Measurements from ENCODE around the gene CUX1. TPM values are rescaled to one million over a fixed set of nuclear protein-coding genes. Genes with fewer than 3 reads are reported as not detected.

The CUX1 gene
- total and polyA plus RNA-seq, 9 donors: 42.2 to 151 (median 126) TPM

DNA sequence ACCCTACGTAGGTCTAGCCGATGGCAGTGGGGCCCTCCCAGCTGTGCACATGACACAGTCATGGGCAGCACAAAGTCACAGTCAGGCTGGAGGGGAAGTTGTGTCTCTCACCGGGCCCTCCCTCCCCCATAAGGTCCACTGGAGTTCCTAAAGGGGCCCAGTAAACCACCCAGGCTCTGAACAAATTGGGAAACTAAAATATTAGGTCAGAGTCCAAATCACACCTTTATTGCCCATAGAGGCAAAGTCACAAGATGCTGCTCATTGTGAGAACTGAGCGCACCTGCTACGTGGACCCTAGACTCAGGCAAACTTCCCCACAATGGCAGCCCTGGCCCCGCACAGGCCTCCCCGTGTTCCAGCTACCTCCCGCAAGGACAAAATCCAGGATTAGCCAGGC, 424.0 kb downstream of the CUX1 start:
- Histone ChIP-seq H3K27ac (no peak overlapping the region), H3K9me3 (no peaks in the 10 kb centered on the region), H3K4me3 (no peak overlapping the region), H3K27me3 (no peaks in the 10 kb centered on the region), H3K36me3 (no peaks in the 10 kb centered on the region), H3K4me1 (ENCODE audit: insufficient read depth) (no peaks in the 10 kb centered on the region)
- no peak for TF ChIP-seq POLR2A (IDR thresholded peaks at IDR 0.05)
- no peak for TF ChIP-seq EP300 (IDR thresholded peaks at IDR 0.05)
- TF ChIP-seq, protein P1, sequence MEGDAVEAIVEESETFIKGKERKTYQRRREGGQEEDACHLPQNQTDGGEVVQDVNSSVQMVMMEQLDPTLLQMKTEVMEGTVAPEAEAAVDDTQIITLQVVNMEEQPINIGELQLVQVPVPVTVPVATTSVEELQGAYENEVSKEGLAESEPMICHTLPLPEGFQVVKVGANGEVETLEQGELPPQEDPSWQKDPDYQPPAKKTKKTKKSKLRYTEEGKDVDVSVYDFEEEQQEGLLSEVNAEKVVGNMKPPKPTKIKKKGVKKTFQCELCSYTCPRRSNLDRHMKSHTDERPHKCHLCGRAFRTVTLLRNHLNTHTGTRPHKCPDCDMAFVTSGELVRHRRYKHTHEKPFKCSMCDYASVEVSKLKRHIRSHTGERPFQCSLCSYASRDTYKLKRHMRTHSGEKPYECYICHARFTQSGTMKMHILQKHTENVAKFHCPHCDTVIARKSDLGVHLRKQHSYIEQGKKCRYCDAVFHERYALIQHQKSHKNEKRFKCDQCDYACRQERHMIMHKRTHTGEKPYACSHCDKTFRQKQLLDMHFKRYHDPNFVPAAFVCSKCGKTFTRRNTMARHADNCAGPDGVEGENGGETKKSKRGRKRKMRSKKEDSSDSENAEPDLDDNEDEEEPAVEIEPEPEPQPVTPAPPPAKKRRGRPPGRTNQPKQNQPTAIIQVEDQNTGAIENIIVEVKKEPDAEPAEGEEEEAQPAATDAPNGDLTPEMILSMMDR (IDR thresholded peaks at IDR 0.05): no peak
- WGBS, 3 donors: 92 to 96% (median 93%) methylated on average over 8 of the region's 8 CpGs
- intact Hi-C loops (cut with DNase I): no loop called here
- DNase-seq: no peak

DNA sequence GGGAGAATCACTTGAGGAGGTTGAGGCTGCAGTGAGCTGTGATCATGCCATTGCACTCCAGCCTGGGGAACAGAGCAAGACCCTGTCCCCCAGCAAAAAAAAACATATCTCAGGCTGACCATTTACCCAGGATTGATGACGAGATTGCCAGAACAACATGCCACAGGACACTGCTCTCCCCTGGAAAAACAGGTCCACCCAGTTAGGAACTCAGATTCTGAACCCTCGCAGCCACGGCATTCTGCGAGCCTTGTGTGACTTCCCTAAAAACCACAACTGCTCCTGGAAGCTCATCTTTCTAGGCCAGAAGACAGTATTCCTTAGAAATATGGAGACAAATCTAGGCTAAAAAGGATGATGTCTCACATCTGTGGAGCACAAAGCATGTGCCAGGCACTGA, 427.2 kb downstream of the CUX1 start:
- Histone ChIP-seq H3K36me3 (no peaks in the 10 kb centered on the region), H3K4me1 (ENCODE audit: insufficient read depth) (no peaks in the 10 kb centered on the region), H3K27me3 (no peaks in the 10 kb centered on the region), H3K27ac (no peak overlapping the region), H3K4me3 (no peak overlapping the region), H3K9me3 (no peaks in the 10 kb centered on the region)
- DNase-seq: no peak
- intact Hi-C loops (cut with DNase I): no loop called here
- WGBS, 3 donors: 79 to 93% (median 88%) methylated on average over 4 of the region's 4 CpGs
- TF ChIP-seq, protein P1 (IDR thresholded peaks at IDR 0.05): no peak
- TF ChIP-seq POLR2A (IDR thresholded peaks at IDR 0.05) (no peak), EP300 (IDR thresholded peaks at IDR 0.05) (no peak)

DNA sequence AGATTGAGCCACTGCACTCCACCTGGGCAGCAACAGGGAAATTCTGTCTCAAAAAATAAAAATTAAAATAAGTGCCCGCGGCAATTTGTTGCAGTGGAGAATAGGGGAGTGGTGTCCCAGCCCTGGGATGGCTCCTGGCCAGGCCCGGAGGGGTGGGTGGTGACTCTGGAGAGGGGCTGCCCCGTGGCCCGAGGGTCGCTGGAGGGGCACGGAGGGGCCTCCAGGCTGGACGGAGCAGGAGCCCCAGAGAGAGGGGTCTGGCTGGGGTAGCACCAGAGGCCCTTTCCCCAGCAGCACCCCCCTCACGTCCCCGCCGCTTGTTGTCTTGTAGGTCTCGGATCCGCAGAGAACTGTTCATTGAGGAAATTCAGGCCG, 430.6 kb downstream of the CUX1 start:
- Histone ChIP-seq H3K4me3 (no peak overlapping the region), H3K27me3 (no peaks in the 10 kb centered on the region), H3K9me3 (no peaks in the 10 kb centered on the region), H3K36me3 (no peaks in the 10 kb centered on the region), H3K4me1 (ENCODE audit: insufficient read depth) (no peaks in the 10 kb centered on the region), H3K27ac (no peak overlapping the region)
- intact Hi-C loops (cut with DNase I): no loop called here
- WGBS, 3 donors: 86 to 92% (median 91%) methylated on average over 14 of the region's 14 CpGs
- DNase-seq: no peak
- TF ChIP-seq POLR2A (IDR thresholded peaks at IDR 0.05): no peak
- TF ChIP-seq EP300 (IDR thresholded peaks at IDR 0.05): no peak
- TF ChIP-seq, protein P1 (IDR thresholded peaks at IDR 0.05): no peak

DNA sequence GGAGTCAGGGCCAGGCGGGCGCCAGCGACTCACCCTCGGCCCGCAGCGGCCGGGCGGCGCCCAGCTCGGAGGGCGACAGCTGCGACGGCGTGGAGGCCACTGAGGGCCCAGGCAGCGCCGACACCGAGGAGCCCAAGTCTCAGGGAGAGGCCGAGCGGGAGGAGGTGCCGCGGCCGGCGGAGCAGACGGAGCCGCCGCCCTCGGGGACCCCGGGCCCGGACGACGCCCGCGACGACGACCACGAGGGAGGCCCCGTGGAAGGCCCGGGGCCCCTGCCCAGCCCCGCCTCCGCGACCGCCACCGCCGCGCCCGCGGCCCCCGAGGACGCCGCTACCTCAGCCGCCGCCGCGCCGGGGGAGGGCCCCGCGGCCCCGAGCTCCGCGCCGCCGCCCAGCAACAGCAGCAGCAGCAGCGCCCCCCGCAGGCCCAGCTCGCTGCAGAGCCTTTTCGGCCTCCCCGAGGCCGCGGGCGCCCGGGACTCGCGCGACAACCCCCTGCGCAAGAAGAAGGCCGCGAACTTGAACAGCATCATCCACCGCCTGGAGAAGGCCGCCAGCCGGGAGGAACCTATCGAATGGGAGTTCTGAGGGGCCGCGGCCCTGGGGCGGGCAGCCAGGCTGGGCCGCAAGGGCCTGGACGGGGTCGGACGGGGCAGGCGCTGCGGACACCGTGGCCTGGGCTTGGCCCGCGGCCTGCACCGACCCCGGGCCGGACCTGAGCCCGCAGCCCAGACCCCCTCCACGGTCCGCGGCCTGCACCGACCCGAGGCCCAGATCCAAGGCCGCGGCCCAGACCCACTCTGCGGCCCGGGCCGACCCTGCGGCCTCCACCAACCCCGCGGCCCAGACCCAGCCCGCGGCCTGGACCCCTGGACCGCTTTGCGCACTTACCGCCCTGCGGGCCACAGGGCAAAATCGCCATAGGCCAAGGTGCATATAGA, 431.3 kb downstream of the CUX1 start:
- H3K36me3 ChIP-seq: no peaks in the 10 kb centered on the region
- no peak for DNase-seq
- TF ChIP-seq, protein P1 (IDR thresholded peaks at IDR 0.05): no peak
- no peak for TF ChIP-seq POLR2A (IDR thresholded peaks at IDR 0.05)
- no peak for TF ChIP-seq EP300 (IDR thresholded peaks at IDR 0.05)
- intact Hi-C loops (cut with DNase I): no loop called here
- H3K27ac ChIP-seq: no peak overlapping the region
- no peaks in the 10 kb centered on the region for H3K27me3 ChIP-seq
- no peaks in the 10 kb centered on the region for H3K4me1 ChIP-seq (ENCODE audit: insufficient read depth)
- H3K9me3 ChIP-seq: no peaks in the 10 kb centered on the region
- 86 to 87% (median 87%) methylated on average over 112 to 117 of the region's 117 CpGs for WGBS, 3 donors
- H3K4me3 ChIP-seq: no peak overlapping the region

Measured in ovary (tissue), 9 donors.